Thyroid gland (tissue), 4 donors: ENCODE results near the gene NCAN. TPM values are rescaled to one million over a fixed set of nuclear protein-coding genes. Genes with fewer than 3 reads are reported as not detected.
"Not testable (repeated sequence)": the region's sequence is repeated elsewhere in the genome, so short reads cannot be mapped to it uniquely, and the experiment has no call there.

ENCODE experiments used
- DNase-seq, 2 donors: peaks; one replicate each; pipeline ENCODE4 v3.0.0-alpha.2; 2019
- H3K27ac ChIP-seq, 3 donors: fragments of 200-600 bp; sonication (generic); 1 replicate in 2 of 3; 2 replicates in 1 of 3; pipeline ENCODE4 v1.5.1; 2016 to 2019; ENCODE audit warnings: mild to moderate bottlenecking in 1 of 3, moderate library complexity in 1 of 3
- H3K27me3 ChIP-seq: fragments of 200-600 bp; sonication (generic); one replicate; pipeline ENCODE4 v1.5.1; 2019
- H3K36me3 ChIP-seq, 2 donors: fragments of 200-600 bp; sonication (generic); one replicate each; pipeline ENCODE4 v1.5.1; 2016 to 2019
- H3K4me1 ChIP-seq, 2 donors: fragments of 200-600 bp; sonication (generic); one replicate each; pipeline ENCODE4 v1.5.1; 2017 to 2019
- H3K4me3 ChIP-seq, 3 donors: fragments of 200-600 bp; sonication (generic); replicated peaks in 1 of 3; 1 replicate in 2 of 3; 2 replicates in 1 of 3; pipeline ENCODE4 v1.5.1; 2016; ENCODE audit warnings: mild to moderate bottlenecking in 1 of 3
- H3K9me3 ChIP-seq: fragments of 200-600 bp; sonication (generic); one replicate; pipeline ENCODE4 v1.5.1; 2017
- POLR2A ChIP-seq, 2 donors: fragments of 450-650 bp; IDR thresholded peaks; one replicate each; pipeline ENCODE4 v1.6.1; 2017; ENCODE audit warnings: antibody characterized with exemption in 2 of 2, mild to moderate bottlenecking in 2 of 2, moderate library complexity in 1 of 2
- WGBS, 2 donors: methylation state at CpG; one replicate each; pipeline ENCODE4 v1.1.5; 2017; 5-methylcytosine and 5-hydroxymethylcytosine counted together
- intact Hi-C: fragments of 100-400 bp; cut with DNase I; formaldehyde crosslinking; loops from one replicate; pipeline ENCODE4 v1.15.1; 2023
- total RNA-seq, 4 donors: library from RNA; depleted of rRNA; stranded (reverse); fragments of >200 nt; gene quantifications; one replicate each; pipeline ENCODE4 v1.2.3, GENCODE V29; 2016
- TF ChIP-seq, protein P1 (sequence below), 6 experiments: fragments of 200-600 bp in 3 of 6; fragments of 450-650 bp in 3 of 6; sonication (generic) in 3 of 6; IDR thresholded peaks; one replicate each; pipeline ENCODE4 v1.5.1; 2016 to 2019; ENCODE audit warnings: antibody characterized with exemption in 6 of 6, mild to moderate bottlenecking in 2 of 6, inconsistent platforms in 1 of 6, moderate library complexity in 1 of 6

Gene NCAN
- total RNA-seq, 4 donors from 2014 or later, result 0.44 TPM; not detected in 3

DNA sequence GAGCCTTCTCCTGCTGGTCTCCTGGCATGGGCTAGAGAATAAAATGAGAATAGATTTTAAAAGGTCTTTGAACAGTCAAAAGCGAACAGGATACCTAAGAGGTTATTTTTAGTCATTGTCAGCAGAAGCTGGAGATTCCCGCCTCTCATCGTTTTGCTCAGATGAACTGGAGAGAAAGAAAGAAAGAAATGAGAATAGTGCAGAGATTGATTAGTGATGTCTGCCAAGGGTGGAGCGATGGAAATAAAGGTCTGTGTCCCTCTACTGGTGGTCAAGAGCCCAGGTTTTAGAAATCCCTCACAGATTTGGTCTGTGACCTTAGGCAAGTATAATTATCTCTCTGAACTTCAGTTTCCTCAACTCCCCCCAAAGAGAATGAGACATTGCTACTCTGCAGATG, 5.3 kb downstream of the NCAN start:
- no peaks in the 10 kb centered on the region for H3K27me3 ChIP-seq
- H3K27ac ChIP-seq, result no peak overlapping the region
- no peak for DNase-seq
- no peaks in the 10 kb centered on the region for H3K9me3 ChIP-seq
- intact Hi-C loops, result no loop called here
- WGBS, 2 donors, result 59 to 65% methylated on average over 4 of the region's 4 CpGs
- H3K36me3 ChIP-seq, result no peaks in the 10 kb centered on the region
- H3K4me1 ChIP-seq, result no peaks in the 10 kb centered on the region
- TF ChIP-seq, protein P1, sequence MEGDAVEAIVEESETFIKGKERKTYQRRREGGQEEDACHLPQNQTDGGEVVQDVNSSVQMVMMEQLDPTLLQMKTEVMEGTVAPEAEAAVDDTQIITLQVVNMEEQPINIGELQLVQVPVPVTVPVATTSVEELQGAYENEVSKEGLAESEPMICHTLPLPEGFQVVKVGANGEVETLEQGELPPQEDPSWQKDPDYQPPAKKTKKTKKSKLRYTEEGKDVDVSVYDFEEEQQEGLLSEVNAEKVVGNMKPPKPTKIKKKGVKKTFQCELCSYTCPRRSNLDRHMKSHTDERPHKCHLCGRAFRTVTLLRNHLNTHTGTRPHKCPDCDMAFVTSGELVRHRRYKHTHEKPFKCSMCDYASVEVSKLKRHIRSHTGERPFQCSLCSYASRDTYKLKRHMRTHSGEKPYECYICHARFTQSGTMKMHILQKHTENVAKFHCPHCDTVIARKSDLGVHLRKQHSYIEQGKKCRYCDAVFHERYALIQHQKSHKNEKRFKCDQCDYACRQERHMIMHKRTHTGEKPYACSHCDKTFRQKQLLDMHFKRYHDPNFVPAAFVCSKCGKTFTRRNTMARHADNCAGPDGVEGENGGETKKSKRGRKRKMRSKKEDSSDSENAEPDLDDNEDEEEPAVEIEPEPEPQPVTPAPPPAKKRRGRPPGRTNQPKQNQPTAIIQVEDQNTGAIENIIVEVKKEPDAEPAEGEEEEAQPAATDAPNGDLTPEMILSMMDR (IDR thresholded peaks at IDR 0.05), result no peak
- TF ChIP-seq POLR2A (IDR thresholded peaks at IDR 0.05), result no peak
- no peak overlapping the region for H3K4me3 ChIP-seq

DNA sequence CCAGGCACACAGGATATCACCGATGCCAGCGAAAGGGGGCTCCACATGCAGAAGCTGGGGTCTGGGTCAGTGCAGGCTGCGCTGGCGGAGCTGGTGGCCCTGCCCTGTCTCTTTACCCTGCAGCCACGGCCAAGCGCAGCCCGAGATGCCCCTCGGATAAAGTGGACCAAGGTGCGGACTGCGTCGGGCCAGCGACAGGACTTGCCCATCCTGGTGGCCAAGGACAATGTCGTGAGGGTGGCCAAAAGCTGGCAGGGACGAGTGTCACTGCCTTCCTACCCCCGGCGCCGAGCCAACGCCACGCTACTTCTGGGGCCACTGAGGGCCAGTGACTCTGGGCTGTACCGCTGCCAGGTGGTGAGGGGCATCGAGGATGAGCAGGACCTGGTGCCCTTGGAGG, 7.2 kb downstream of the NCAN start:
- 83 to 88% methylated on average over 5 to 19 of the region's 21 CpGs for WGBS, 2 donors

DNA sequence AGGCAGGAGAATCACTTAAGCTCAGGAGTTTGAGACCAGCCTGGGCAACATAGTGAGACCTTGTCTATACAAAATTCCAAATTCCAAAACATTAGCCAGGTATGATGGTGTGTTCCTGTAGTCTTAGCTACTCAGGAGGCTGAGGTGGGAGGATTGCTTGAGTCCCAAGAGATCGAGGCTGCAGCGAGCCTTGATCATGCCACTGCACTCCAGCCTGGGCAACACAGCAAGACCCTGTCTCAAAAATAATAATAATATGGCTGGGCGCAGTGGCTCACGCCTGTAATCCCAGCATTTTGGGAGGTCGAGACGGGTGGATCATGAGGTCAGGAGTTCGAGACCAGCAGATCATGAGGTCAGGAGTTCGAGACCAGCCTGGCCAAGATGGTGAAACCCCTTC, 9.2 kb downstream of the NCAN start:
- 82 to 94% methylated on average over 8 of the region's 8 CpGs for WGBS, 2 donors
- not testable (repeated sequence) for H3K4me1 ChIP-seq, H3K27me3 ChIP-seq, H3K4me3 ChIP-seq, H3K27ac ChIP-seq, H3K36me3 ChIP-seq, H3K9me3 ChIP-seq, DNase-seq
- intact Hi-C loops, result loop anchor here (10.0 kb wide), 1 partner anchor 76 kb away; no protein-coding TSS in a partner anchor

More for the DNA sequence above, 7.2 kb downstream of the NCAN start:
- Histone ChIP-seq H3K27ac (no peak overlapping the region), H3K9me3 (no peaks in the 10 kb centered on the region), H3K4me1 (no peaks in the 10 kb centered on the region), H3K36me3 (no peaks in the 10 kb centered on the region), H3K27me3 (no peaks in the 10 kb centered on the region), H3K4me3 (no peak overlapping the region)
- DNase-seq, result no peak
- intact Hi-C loops, result no loop called here
- no peak for TF ChIP-seq POLR2A (IDR thresholded peaks at IDR 0.05)
- TF ChIP-seq, protein P1 (IDR thresholded peaks at IDR 0.05), result no peak

DNA sequence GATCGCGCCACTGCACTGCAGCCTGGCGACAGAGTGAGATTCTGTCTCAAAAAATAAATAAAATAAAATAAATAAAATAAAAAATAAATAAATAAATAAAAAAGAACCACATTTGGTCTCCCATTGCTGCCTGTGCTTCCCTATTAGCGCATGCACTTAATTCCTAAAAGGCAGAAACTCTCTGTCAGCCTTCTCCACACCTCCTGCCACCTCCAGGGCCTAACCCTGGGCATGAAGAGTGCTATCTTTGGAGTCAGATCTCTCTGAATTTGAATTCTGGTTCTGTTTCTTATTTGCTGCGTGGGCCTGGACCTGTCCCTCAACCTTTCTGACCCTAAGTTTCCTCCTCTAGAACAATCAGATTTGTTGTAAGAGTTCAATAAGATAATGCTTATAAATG, 11.3 kb downstream of the NCAN start:
- Histone ChIP-seq H3K36me3 (no peaks in the 10 kb centered on the region), H3K27me3 (no peaks in the 10 kb centered on the region), H3K9me3 (no peaks in the 10 kb centered on the region), H3K27ac (no peak overlapping the region), H3K4me1 (peaks cover 0 to 8% of the 10 kb centered on the region in 2 donors), H3K4me3 (no peak overlapping the region)
- intact Hi-C loops, result loop anchor here (10.0 kb wide), 1 partner anchor 78 kb away; no protein-coding TSS in a partner anchor
- WGBS, 2 donors, result 86% methylated on average over 5 of the region's 5 CpGs
- TF ChIP-seq, protein P1 (IDR thresholded peaks at IDR 0.05), result no peak
- no peak for TF ChIP-seq POLR2A (IDR thresholded peaks at IDR 0.05)
- DNase-seq, result no peak

DNA sequence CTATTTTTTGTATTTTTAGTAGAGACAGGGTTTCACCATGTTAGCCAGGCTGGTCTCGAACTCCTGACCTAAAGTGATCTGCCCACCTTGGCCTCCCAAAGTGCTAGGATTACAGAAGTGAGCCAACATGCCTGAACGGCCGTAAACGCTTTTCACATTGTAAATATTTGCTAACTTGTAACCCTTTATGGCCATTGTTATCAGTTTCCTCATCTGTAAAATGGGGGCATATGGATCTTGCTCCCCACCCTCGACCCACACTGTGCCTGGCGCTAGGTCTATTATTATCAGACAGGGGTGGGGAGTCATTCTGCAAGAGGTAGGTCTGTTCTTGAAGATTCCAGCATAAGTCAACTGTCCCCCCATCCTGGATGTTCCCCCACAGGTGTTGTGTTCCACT, 11.9 kb downstream of the NCAN start:
- H3K4me1 ChIP-seq, result peaks cover 0 to 8% of the 10 kb centered on the region in 2 donors
- WGBS, 2 donors, result 89 to 91% methylated on average over 6 of the region's 6 CpGs
- no peaks in the 10 kb centered on the region for H3K27me3 ChIP-seq
- no peak overlapping the region for H3K4me3 ChIP-seq
- H3K36me3 ChIP-seq, result no peaks in the 10 kb centered on the region
- H3K9me3 ChIP-seq, result no peaks in the 10 kb centered on the region
- H3K27ac ChIP-seq, result no peak overlapping the region
- intact Hi-C loops, result loop anchor here (10.0 kb wide), 1 partner anchor 79 kb away; no protein-coding TSS in a partner anchor
- TF ChIP-seq POLR2A (IDR thresholded peaks at IDR 0.05), result no peak
- TF ChIP-seq, protein P1 (IDR thresholded peaks at IDR 0.05), result no peak
- no peak for DNase-seq
